ENCODE data around the gene KCND2. TPM values are rescaled to one million over a fixed set of nuclear protein-coding genes. Genes with fewer than 3 reads are reported as not detected.
"Not testable (repeated sequence)": the region's sequence is repeated elsewhere in the genome, so short reads cannot be mapped to it uniquely, and the experiment has no call there.

Gene KCND2
- total and polyA plus RNA-seq, 8 donors = 0.21 to 1.9 (median 0.63) TPM

DNA sequence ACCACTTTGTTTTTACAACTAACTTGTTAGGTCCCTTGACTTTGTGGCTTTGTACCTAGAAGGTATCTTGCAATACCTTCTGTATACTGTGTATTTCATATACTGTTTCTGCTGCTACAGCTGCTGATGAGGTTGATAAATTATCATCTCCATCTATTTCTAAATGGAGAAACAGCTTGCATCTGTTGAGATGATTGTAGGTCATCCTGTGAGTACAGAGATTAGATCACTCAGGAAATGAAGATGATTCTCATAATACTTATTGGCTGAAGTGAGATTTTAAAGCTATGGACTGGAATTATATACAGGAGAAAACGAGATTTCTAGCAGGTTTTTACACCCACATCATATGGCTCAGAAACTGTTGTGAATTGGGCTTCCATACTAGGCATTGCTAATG is 280.5 kb downstream of the KCND2 start:
- no peak overlapping the region for H3K4me3 ChIP-seq
- intact Hi-C loops (cut with DNase I) = no loop called here
- H3K27me3 ChIP-seq = no peaks in the 10 kb centered on the region
- H3K9me3 ChIP-seq = no peaks in the 10 kb centered on the region
- TF ChIP-seq, protein P1, sequence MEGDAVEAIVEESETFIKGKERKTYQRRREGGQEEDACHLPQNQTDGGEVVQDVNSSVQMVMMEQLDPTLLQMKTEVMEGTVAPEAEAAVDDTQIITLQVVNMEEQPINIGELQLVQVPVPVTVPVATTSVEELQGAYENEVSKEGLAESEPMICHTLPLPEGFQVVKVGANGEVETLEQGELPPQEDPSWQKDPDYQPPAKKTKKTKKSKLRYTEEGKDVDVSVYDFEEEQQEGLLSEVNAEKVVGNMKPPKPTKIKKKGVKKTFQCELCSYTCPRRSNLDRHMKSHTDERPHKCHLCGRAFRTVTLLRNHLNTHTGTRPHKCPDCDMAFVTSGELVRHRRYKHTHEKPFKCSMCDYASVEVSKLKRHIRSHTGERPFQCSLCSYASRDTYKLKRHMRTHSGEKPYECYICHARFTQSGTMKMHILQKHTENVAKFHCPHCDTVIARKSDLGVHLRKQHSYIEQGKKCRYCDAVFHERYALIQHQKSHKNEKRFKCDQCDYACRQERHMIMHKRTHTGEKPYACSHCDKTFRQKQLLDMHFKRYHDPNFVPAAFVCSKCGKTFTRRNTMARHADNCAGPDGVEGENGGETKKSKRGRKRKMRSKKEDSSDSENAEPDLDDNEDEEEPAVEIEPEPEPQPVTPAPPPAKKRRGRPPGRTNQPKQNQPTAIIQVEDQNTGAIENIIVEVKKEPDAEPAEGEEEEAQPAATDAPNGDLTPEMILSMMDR (IDR thresholded peaks at IDR 0.05) = no peak
- H3K36me3 ChIP-seq = no peaks in the 10 kb centered on the region
- DNase-seq (no peak), ATAC-seq (no peak)
- no peak overlapping the region for H3K27ac ChIP-seq
- H3K4me1 ChIP-seq = no peaks in the 10 kb centered on the region

DNA sequence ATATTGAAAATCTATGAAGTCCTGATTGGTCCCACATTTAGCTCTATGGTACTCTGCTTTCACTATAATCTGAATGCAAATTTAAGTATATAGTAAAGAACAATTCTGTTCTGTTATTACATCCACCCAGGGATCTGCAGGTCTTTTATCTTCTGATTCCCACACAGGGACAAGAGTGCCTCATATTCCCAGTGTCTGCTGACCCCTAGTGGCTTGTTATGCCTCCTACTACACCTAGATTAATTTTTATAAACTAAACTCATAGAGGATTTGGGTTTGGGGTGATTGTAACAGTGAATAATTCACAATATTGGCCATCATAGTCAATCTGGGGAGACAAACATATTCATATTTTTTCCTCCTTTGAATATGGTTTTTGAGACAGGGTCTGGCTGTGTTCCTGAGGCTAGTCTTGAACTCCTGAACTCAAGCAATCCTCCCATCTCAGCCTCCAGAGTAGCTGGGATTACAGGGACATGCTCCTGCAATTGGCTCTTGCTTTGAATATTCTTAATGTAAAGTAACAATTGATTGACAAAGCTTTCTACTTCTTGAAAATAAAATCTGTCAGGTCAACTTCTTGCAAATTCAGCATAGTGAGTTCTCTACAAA is 282.1 kb downstream of the KCND2 start:
- Histone ChIP-seq H3K27ac (no peak overlapping the region), H3K4me3 (no peak overlapping the region), H3K36me3 (no peaks in the 10 kb centered on the region), H3K9me3 (no peaks in the 10 kb centered on the region), H3K27me3 (no peaks in the 10 kb centered on the region), H3K4me1 (no peaks in the 10 kb centered on the region)
- DNase-seq (peak in 2 of 4 donors; percentile 13 to 58), ATAC-seq (peak; percentile 93)
- TF ChIP-seq, protein P1 (IDR thresholded peaks at IDR 0.05) = peak; percentile 27 to 60
- intact Hi-C loops (cut with DNase I) = no loop called here

DNA sequence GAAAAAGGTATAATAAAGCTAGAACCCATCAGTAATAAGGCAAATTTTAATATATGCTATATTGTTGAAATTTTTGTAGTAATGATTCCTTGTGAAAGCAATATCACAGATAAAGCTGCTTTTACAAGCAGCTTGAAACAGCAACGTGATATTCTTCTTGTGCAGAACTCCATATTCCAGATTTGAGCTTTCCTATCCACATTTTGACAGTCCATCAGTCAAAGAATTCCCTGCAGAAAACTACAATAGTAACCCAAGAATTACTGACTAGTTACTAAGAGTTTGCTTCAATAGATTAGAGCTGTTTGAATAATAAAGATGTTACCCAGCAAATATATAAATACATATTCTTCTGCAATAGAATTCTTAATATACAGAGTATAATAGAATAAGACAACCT is 291.2 kb downstream of the KCND2 start:
- ATAC-seq = no peak
- Histone ChIP-seq H3K9me3 (no peaks in the 10 kb centered on the region), H3K27ac (no peak overlapping the region), H3K27me3 (no peaks in the 10 kb centered on the region), H3K4me3 (no peak overlapping the region), H3K4me1 (no peaks in the 10 kb centered on the region), H3K36me3 (no peaks in the 10 kb centered on the region)
- intact Hi-C loops (cut with DNase I) = no loop called here
- TF ChIP-seq, protein P1 (IDR thresholded peaks at IDR 0.05) = no peak
- no peak for DNase-seq

DNA sequence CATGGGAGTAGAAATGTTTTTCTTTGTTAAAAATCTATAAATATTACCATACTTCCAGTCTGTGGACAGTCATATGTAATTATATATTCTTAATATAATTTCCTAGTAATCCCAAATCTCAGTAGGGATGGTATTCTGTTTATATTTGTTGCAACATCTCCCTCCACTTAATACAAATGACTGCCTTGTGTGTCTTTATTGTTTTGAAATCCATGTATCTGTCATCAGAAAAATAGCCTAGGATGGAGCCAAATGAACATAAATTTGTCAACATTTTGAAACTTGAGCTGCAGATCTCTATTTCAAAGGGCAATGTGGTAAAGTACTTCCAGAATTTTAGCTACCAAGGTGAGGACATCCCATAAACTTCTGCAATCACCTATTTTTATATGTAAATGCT is 294.2 kb downstream of the KCND2 start:
- Histone ChIP-seq H3K9me3 (no peaks in the 10 kb centered on the region), H3K27me3 (no peaks in the 10 kb centered on the region), H3K36me3 (no peaks in the 10 kb centered on the region), H3K27ac (no peak overlapping the region), H3K4me1 (no peaks in the 10 kb centered on the region), H3K4me3 (no peak overlapping the region)
- ATAC-seq (no peak), DNase-seq (no peak)
- TF ChIP-seq, protein P1 (IDR thresholded peaks at IDR 0.05) = no peak
- intact Hi-C loops (cut with DNase I) = no loop called here

DNA sequence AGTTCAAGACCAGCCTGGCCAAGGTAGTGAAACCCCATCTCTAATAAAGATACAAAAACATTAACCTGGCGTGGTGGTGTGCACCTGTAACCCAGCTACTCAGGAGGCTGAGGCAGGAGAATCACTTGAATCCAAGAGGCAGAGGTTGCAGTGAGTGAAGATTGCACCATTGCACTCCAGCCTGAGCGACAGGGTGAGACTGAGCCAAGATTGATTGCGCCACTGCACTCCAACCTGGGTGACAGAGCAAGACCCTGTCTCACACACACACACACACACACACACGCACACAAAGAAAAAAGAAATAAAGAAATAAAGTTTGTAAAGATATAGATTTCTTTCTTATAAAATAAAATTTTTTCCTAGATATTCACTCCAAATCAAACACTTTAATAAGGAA is 305.7 kb downstream of the KCND2 start:
- H3K27me3 ChIP-seq; H3K36me3 ChIP-seq; H3K4me1 ChIP-seq; ATAC-seq; H3K4me3 ChIP-seq; H3K27ac ChIP-seq; intact Hi-C loops (cut with DNase I); H3K9me3 ChIP-seq; DNase-seq: not testable (repeated sequence)

DNA sequence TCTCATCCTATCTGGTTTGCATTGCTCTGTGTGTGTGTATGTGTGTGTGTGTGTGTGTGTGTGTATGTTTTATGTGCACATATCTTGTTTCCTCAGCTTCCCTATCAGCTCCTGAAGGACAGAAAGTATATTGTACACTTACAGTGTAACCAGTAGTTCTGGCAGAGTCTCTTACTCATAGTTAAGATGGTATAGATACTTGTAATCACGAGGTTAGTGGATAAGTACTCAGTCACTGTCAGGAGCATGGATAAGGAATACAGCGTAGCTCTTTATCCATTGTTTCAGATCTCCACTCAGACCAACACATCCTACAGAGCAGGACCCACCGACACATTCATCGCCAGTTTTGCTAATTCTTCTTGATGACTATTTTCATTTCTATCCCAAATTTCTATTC is 309.9 kb downstream of the KCND2 start:
- Histone ChIP-seq H3K4me3 (no peak overlapping the region), H3K27me3 (no peaks in the 10 kb centered on the region), H3K4me1 (no peaks in the 10 kb centered on the region), H3K9me3 (no peaks in the 10 kb centered on the region), H3K27ac (no peak overlapping the region), H3K36me3 (no peaks in the 10 kb centered on the region)
- intact Hi-C loops (cut with DNase I) = no loop called here
- ATAC-seq = no peak
- DNase-seq = no peak
- TF ChIP-seq, protein P1 (IDR thresholded peaks at IDR 0.05) = no peak
